B cell (primary cell): ENCODE data around the gene OSTC.

Experiments used
- EZH2 ChIP-seq: IDR thresholded peaks from 2 replicates; pipeline ENCODE4 v1.6.1; 2012; ENCODE audit warnings: borderline replicate concordance, low read depth, mild to moderate bottlenecking, moderate library complexity, low read length; ENCODE audit not compliant: insufficient read depth, poor library complexity, severe bottlenecking
- TF ChIP-seq, protein P1 (sequence below): fragments of 200-600 bp; IDR thresholded peaks from one replicate; pipeline ENCODE4 v1.8.0; 2022; ENCODE audit warnings: antibody characterized with exemption, mild to moderate bottlenecking

DNA sequence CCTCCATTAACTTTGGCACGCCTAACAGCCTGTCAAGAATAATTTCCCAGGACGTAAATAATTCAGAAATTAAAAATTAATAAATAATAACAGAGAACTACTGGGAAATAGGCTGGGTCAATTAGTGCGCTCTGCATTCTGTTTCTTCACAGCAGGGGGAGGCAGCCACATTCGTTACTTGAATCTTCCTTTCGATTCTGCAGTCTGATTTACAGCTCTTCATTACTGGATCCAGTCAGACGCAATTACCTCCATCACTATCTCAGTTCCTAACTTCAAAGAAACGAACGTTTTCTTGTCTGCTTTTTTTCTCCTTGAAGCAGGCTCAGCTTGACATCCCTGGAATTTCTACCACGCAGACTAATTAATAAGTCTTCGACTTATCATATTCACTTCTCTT lies 39.0 kb upstream of the OSTC start:
- TF ChIP-seq, protein P1, sequence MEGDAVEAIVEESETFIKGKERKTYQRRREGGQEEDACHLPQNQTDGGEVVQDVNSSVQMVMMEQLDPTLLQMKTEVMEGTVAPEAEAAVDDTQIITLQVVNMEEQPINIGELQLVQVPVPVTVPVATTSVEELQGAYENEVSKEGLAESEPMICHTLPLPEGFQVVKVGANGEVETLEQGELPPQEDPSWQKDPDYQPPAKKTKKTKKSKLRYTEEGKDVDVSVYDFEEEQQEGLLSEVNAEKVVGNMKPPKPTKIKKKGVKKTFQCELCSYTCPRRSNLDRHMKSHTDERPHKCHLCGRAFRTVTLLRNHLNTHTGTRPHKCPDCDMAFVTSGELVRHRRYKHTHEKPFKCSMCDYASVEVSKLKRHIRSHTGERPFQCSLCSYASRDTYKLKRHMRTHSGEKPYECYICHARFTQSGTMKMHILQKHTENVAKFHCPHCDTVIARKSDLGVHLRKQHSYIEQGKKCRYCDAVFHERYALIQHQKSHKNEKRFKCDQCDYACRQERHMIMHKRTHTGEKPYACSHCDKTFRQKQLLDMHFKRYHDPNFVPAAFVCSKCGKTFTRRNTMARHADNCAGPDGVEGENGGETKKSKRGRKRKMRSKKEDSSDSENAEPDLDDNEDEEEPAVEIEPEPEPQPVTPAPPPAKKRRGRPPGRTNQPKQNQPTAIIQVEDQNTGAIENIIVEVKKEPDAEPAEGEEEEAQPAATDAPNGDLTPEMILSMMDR = no peak
- TF ChIP-seq EZH2 = no peak
